H9 (cell line): Measurements from ENCODE around the gene TMEM221. TPM values are rescaled to one million over a fixed set of nuclear protein-coding genes. Genes with fewer than 3 reads are reported as not detected.

ENCODE experiments used
- DNase-seq: peaks from one replicate; pipeline ENCODE4 v3.0.0-alpha.2; 2017
- H2AFZ ChIP-seq: one replicate; pipeline ENCODE4 v1.6.1; 2013; ENCODE audit warnings: mild to moderate bottlenecking, low read length, control low read depth, moderate library complexity
- H2AK5ac ChIP-seq: 2 replicates; pipeline ENCODE4 v1.6.1; 2013; ENCODE audit warnings: low read length, control low read depth, mixed read lengths; ENCODE audit not compliant: insufficient read length
- H2BK120ac ChIP-seq: one replicate; pipeline ENCODE4 v1.6.1; 2013; ENCODE audit warnings: low read depth, mild to moderate bottlenecking, low read length, control low read depth, inconsistent platforms; ENCODE audit not compliant: poor library complexity, severe bottlenecking
- H2BK12ac ChIP-seq: 2 replicates; pipeline ENCODE4 v1.6.1; 2013; ENCODE audit warnings: low read length, control low read depth, mixed read lengths, low read depth; ENCODE audit not compliant: insufficient read length
- H2BK15ac ChIP-seq: 2 replicates; pipeline ENCODE4 v1.6.1; 2013; ENCODE audit warnings: low read depth, low read length, control low read depth
- H2BK20ac ChIP-seq: one replicate; pipeline ENCODE4 v1.6.1; 2013; ENCODE audit warnings: low read depth, mild to moderate bottlenecking, low read length, control low read depth, inconsistent platforms; ENCODE audit not compliant: poor library complexity, severe bottlenecking
- H2BK5ac ChIP-seq: 2 replicates; pipeline ENCODE4 v1.6.1; 2013; ENCODE audit warnings: low read length, control low read depth, mixed read lengths; ENCODE audit not compliant: insufficient read length
- H3K14ac ChIP-seq: 2 replicates; pipeline ENCODE4 v1.6.1; 2013; ENCODE audit warnings: low read length, control low read depth; ENCODE audit not compliant: insufficient read depth
- H3K18ac ChIP-seq: 2 replicates; pipeline ENCODE4 v1.6.1; 2013; ENCODE audit warnings: low read depth, mild to moderate bottlenecking, mixed read lengths, low read length, control low read depth; ENCODE audit not compliant: insufficient read length
- H3K23ac ChIP-seq: 2 replicates; pipeline ENCODE4 v1.6.1; 2013; ENCODE audit warnings: low read length, control low read depth, mixed read lengths, low read depth; ENCODE audit not compliant: insufficient read length
- H3K23me2 ChIP-seq: 2 replicates; pipeline ENCODE4 v1.6.1; 2013; ENCODE audit warnings: low read depth, mild to moderate bottlenecking, mixed read lengths, low read length, control low read depth; ENCODE audit not compliant: insufficient read length, poor library complexity, severe bottlenecking
- H3K27ac ChIP-seq: 2 replicates; pipeline ENCODE4 v1.5.1; 2013; ENCODE audit warnings: low read length, control low read depth, mixed read lengths, low read depth; ENCODE audit not compliant: insufficient read length
- H3K27me3 ChIP-seq: 2 replicates; pipeline ENCODE4 v1.6.1; 2013; ENCODE audit warnings: low read length, control low read depth, inconsistent platforms; ENCODE audit not compliant: insufficient read depth
- H3K4ac ChIP-seq: 2 replicates; pipeline ENCODE4 v1.6.1; 2013; ENCODE audit warnings: low read depth, mild to moderate bottlenecking, control low read depth, inconsistent platforms, low read length, moderate library complexity
- H3K4me1 ChIP-seq: 2 replicates; pipeline ENCODE4 v1.6.1; 2013; ENCODE audit warnings: low read length, control low read depth, inconsistent platforms; ENCODE audit not compliant: insufficient read depth
- H3K4me2 ChIP-seq: 2 replicates; pipeline ENCODE4 v1.6.1; 2013; ENCODE audit warnings: low read length, control low read depth, mixed read lengths; ENCODE audit not compliant: insufficient read length, insufficient read depth
- H3K56ac ChIP-seq: 2 replicates; pipeline ENCODE4 v1.6.1; 2013; ENCODE audit warnings: low read depth, mild to moderate bottlenecking, mixed read lengths, low read length, control low read depth; ENCODE audit not compliant: insufficient read length
- H3K79me1 ChIP-seq: 2 replicates; pipeline ENCODE4 v1.6.1; 2013; ENCODE audit warnings: low read depth, mild to moderate bottlenecking, moderate library complexity, low read length, control low read depth, inconsistent platforms; ENCODE audit not compliant: insufficient read depth, poor library complexity, severe bottlenecking
- H3K79me2 ChIP-seq: 2 replicates; pipeline ENCODE4 v1.6.1; 2013; ENCODE audit warnings: low read length, control low read depth, inconsistent platforms; ENCODE audit not compliant: insufficient read depth
- H3K9ac ChIP-seq: 2 replicates; pipeline ENCODE4 v1.6.1; 2013; ENCODE audit warnings: low read length, control low read depth, mixed read lengths; ENCODE audit not compliant: insufficient read length; ENCODE audit errors: extremely low read depth
- H3K9me3 ChIP-seq: one replicate; pipeline ENCODE4 v1.6.1; 2013; ENCODE audit warnings: low read depth, low read length, inconsistent platforms; ENCODE audit not compliant: control insufficient read depth
- H3T11ph ChIP-seq: one replicate; pipeline ENCODE4 v1.6.1; 2013; ENCODE audit warnings: mild to moderate bottlenecking, low read length, control low read depth, inconsistent platforms
- H4K20me1 ChIP-seq: one replicate; pipeline ENCODE4 v1.6.1; 2013; ENCODE audit not compliant: control insufficient read depth, insufficient read length, insufficient read depth
- H4K5ac ChIP-seq: 2 replicates; pipeline ENCODE4 v1.6.1; 2013; ENCODE audit warnings: low read depth, mild to moderate bottlenecking, mixed read lengths, low read length, control low read depth; ENCODE audit not compliant: insufficient read length
- H4K8ac ChIP-seq: replicated peaks from 2 replicates; pipeline ENCODE4 v1.6.1; 2013; ENCODE audit warnings: low read length, control low read depth, mixed read lengths, low read depth; ENCODE audit not compliant: insufficient read length
- H4K91ac ChIP-seq: 2 replicates; pipeline ENCODE4 v1.6.1; 2013; ENCODE audit warnings: low read depth, mild to moderate bottlenecking, moderate library complexity, mixed read lengths, low read length, control low read depth; ENCODE audit not compliant: insufficient read length
- H3K27ac Mint-ChIP-seq, 3 experiments: 2 replicates in 2 of 3; 3 replicates in 1 of 3; pipeline ENCODE4 v1.8.0; 2020 to 2021; ENCODE audit warnings: mixed read lengths in 3 of 3, mild to moderate bottlenecking in 1 of 3, moderate library complexity in 1 of 3
- H3K27me3 Mint-ChIP-seq: 2 replicates; pipeline ENCODE4 v1.8.0; 2021; ENCODE audit warnings: low read depth, mild to moderate bottlenecking, moderate library complexity, mixed read lengths
- H3K36me3 Mint-ChIP-seq, 3 experiments: 2 replicates in 2 of 3; 3 replicates in 1 of 3; pipeline ENCODE4 v1.8.0; 2020 to 2021; ENCODE audit warnings: low read depth in 3 of 3, mixed read lengths in 3 of 3; ENCODE audit not compliant: insufficient read depth in 1 of 3
- H3K4me1 Mint-ChIP-seq, 2 experiments: 2 replicates each; pipeline ENCODE4 v1.8.0; 2020; ENCODE audit warnings: mixed read lengths in 2 of 2
- H3K4me3 Mint-ChIP-seq, 2 experiments: 2 replicates in 1 of 2; 3 replicates in 1 of 2; pipeline ENCODE4 v1.8.0; 2020 to 2021; ENCODE audit warnings: mild to moderate bottlenecking in 2 of 2, mixed read lengths in 2 of 2, moderate library complexity in 1 of 2
- H3K9me3 Mint-ChIP-seq, 2 experiments: 2 replicates in 1 of 2; 3 replicates in 1 of 2; pipeline ENCODE4 v1.8.0; 2020; ENCODE audit warnings: mild to moderate bottlenecking in 2 of 2, mixed read lengths in 2 of 2, moderate library complexity in 1 of 2
- CTCF ChIP-seq: fragments of 200-600 bp; sonication (generic); conservative IDR thresholded peaks from 3 replicates; pipeline ENCODE4 v1.8.0; 2021; ENCODE audit warnings: antibody characterized with exemption, mild to moderate bottlenecking
- WGBS: extraction: QIAGEN DNeasy Blood & Tissue Kit; methylation state at CpG from one replicate; pipeline ENCODE4 v1.1.7; 2013; ENCODE audit warnings: missing lambda C conversion rate, low lambda C conversion rate, mixed read lengths; ENCODE audit not compliant: insufficient read length; ENCODE audit errors: extremely low coverage; 5-methylcytosine and 5-hydroxymethylcytosine counted together
- total RNA-seq: library from RNA; stranded (reverse); gene quantifications from 2 replicates; pipeline ENCODE4 v1.2.1, GENCODE V29; 2021

The TMEM221 gene
- total RNA-seq, 1 experiment from 2014 or later: 1.4 TPM

- TF ChIP-seq CTCF: no peak
- Mint-ChIP-seq H3K27me3 (peaks cover 2% of the 10 kb centered on the region), H3K9me3 (no peaks in the 10 kb centered on the region; a peak in 1 of 5 replicates), H3K27ac (no peak overlapping the region), H3K4me1 (peaks cover 8 to 14% of the 10 kb centered on the region in 2 experiments), H3K36me3 (no peaks in the 10 kb centered on the region; a peak in 1 of 7 replicates), H3K4me3 (no peak overlapping the region)
- Histone ChIP-seq H3K18ac (no peak overlapping the region), H2BK5ac (no peak overlapping the region), H2BK12ac (no peak overlapping the region), H2BK20ac (no peak overlapping the region), H4K91ac (no peak overlapping the region), H3K27ac (no peak overlapping the region), H2BK15ac (no peak overlapping the region), H3K4me1 (no peaks in the 10 kb centered on the region), H3T11ph (no peak overlapping the region), H2AK5ac (no peak overlapping the region), H3K79me2 (no peaks in the 10 kb centered on the region), H2AFZ (no peak overlapping the region), H3K14ac (no peak overlapping the region), H3K23me2 (peaks cover 2% of the 10 kb centered on the region), H3K79me1 (no peaks in the 10 kb centered on the region), H4K8ac (no peak overlapping the region), H3K27me3 (no peaks in the 10 kb centered on the region), H4K20me1 (no peaks in the 10 kb centered on the region), H3K4me2 (no peak overlapping the region), H3K56ac (no peak overlapping the region), H2BK120ac (no peak overlapping the region), H4K5ac (no peak overlapping the region), H3K23ac (no peak overlapping the region), H3K9ac (no peak overlapping the region), H3K9me3 (no peaks in the 10 kb centered on the region), H3K4ac (no peak overlapping the region)
- DNase-seq: no peak
- no CpG with 5 or more reads among the region's 13 CpGs for WGBS
Measured at GRCh38 chr19:17481986-17482385, 33.5 kb upstream of the TMEM221 start.
